Measurements from ENCODE around the gene CPNE9.

DNA sequence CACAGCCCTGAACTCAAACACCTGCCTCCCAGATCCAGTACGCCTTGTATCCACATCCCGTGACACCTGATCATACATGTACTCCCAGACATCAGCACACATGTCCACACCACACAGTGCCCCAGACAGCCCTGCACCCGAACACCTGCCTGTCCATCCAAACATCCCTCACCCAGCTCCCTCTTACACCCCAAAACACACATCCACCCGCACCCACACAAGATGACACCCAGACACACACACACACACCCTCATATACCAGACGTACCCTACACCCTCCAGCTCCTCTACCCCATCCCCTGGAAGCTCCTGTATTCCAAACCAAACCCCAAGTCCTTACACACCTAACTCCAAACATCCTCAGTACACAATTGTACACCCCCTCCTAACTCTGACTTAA lies 65.4 kb downstream of the CPNE9 start:
- TF ChIP-seq, protein P1, sequence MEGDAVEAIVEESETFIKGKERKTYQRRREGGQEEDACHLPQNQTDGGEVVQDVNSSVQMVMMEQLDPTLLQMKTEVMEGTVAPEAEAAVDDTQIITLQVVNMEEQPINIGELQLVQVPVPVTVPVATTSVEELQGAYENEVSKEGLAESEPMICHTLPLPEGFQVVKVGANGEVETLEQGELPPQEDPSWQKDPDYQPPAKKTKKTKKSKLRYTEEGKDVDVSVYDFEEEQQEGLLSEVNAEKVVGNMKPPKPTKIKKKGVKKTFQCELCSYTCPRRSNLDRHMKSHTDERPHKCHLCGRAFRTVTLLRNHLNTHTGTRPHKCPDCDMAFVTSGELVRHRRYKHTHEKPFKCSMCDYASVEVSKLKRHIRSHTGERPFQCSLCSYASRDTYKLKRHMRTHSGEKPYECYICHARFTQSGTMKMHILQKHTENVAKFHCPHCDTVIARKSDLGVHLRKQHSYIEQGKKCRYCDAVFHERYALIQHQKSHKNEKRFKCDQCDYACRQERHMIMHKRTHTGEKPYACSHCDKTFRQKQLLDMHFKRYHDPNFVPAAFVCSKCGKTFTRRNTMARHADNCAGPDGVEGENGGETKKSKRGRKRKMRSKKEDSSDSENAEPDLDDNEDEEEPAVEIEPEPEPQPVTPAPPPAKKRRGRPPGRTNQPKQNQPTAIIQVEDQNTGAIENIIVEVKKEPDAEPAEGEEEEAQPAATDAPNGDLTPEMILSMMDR (IDR thresholded peaks at IDR 0.05): no peak
- TF ChIP-seq EP300 (IDR thresholded peaks at IDR 0.05): no peak
